NCI-H1436 treated with DMSO at 0.1 percent for 48 hours (cell line): ENCODE results near the gene RFPL2.
"Not testable (repeated sequence)": the region's sequence is repeated elsewhere in the genome, so short reads cannot be mapped to it uniquely, and the experiment has no call there.

ENCODE experiments used
- DNase-seq: peaks from one replicate; lab custom pipeline; 2025; lab: John Stamatoyannopoulos, UW

The RFPL2 gene

DNA sequence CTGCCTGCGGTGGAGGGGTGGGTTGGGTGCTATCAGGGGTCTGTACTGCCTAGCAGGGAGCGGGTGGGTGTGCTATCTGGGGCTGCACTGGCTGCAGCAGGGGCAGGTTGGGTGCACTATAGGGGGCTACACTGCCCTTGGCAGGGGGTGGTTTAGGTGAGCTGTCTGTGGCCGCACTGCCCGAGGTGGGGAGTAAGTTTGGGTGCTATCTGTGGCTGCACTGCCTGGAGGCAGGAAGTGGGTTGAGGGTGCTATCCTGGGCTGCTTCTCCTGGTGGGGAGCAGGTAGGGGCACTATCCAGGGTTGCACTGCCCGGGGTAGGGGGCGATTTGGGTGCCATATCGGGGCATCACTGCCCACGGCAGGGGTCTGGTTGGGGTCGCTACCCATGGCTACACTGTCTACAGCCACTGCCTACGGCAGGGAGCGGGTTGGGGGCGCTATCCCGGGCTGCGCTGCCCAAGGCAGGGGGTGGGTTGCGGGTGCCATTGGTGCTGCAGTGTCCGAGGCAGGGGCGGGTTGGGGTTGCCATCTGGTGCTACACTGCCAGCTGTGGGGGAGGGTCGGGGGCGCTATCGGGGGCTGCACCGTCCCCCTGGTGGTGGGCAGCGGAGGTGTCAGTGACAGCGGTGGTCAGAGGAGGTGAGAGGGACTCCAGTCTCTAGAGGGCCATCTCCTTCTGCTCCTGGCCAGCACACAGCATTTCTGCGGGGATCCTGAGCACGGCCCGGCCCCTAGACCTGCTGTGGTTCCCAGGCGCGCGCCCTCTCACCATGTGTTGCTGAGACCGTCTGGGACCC lies 1.3 kb upstream of the RFPL2 start:
- DNase-seq: no peak

DNA sequence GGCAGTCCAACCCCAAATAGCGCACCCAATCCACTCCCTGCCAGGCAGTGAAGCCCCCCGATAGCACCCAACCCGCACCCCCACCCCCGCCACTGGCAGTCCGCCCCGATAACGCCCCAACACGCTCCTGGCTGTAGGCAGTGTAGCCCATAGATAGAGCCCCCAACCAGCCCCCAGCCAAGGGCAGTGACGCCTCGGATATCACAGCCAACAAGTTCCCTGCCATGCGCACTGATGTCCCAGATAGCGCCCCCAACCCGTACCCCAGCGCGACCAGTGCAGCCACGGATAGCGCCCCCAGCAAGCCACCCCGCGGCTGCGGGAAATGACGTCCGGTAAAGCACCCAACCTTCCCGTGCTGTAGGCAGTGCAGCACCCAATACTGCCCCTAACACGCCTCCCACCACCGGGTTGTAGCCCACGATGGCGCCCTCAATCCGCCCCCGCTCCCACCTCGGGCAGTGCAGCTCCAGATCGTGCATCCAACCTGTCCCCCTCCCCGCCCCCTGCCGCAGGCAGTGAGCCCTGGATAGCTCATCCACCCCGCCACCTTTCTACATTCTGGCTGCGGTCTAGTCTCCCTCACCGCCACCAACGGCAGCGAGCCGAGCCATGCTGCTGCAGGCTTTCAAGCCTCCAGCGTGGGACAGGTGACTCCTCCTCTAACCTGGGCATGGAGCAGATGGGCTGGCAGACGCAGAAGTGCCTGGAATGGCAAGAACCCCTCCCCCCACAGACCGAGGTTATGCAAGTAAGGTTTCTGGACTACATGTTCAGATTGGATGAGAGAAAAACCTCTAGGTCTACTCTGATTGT lies 625 bp downstream of the RFPL2 start:
- no peak for DNase-seq

DNA sequence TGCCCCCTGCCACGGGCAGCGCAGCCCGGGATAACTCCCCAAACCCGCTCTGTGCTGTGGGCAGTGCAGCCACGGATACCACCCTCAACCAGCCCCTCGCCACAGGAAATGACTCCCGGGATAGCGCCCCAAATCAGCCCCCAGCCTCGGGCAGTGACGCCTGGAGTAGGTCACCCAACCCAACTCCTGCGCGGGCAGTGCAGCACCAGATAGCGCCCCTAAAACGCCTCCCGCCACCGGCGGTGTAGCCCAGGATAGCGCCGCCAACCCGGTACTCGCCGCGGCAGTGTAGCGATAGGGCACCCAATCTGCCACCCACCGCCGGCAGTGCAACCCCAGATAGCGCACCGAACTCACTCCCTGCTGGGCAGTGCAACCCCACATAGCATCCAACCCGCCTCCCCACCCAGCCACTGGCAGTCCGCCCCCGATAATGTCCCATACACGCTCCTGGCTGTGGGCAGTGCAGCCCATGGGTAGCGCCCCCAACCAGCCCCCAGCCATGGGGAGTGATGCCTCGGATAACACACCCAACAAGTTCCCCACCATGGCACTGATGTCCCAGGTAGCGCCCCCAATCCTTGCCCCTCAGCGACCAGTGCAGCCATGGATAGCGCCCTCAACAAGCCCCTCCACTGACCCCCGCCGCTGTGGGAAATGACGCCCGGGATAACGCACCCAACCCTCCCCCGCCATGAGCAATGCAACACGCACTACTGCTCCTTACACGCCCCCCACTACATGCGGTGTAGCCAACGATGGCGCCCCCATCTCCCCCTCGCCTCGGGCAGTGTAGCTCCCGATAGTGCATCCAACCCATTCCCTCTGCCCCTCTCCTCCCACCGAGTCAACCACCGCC lies 1.5 kb downstream of the RFPL2 start:
- no peak for DNase-seq

DNA sequence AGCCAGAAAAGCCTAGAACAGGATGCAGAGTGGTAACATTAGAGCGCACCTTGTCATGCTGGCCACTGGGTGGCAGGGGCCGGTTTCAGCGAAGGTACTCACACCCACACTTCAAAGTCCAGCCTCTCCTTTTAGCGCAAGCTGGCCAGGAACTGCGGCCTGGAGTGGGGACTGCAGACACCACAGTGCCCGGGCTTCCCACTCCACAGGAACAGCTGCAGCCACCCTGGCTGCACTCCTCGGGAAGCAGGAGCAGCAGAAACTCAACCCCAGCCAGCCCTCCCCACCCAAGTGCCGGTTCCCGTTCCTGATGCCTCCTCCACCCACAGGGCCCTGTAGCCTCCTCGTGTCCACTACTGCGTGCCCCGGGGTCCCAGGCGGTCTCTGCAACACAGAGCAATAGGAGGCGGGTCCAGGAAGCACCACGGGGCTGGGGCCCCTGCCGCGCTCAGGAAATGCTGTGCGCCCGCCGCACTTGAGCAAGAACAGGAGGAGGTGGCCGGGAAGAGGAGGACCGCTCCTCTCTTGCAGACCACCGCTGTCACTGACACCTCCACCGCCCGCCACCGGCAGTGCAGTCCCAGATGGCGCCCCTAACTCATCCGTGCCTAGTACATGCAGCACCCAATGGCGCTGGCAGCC lies 2.2 kb downstream of the RFPL2 start:
- DNase-seq: no peak

DNA sequence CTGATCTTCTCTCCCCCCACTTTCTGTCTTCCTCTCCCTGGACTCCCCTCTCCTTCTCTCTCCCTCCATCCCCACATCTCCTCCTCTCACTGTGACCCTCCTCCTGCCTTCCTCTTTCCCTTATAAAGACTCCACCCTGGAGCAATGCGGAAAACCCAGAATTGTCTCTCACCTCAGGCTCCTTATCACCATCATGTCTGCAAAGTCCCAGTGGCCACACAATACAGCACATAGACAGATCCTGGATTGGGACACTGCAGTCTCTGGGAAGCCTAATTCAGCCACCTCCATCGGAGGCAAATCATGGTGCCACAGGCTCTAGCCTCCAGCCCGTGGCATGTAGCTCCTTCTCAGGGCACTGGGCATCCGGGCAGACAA lies 2.7 kb downstream of the RFPL2 start:
- DNase-seq: no peak

DNA sequence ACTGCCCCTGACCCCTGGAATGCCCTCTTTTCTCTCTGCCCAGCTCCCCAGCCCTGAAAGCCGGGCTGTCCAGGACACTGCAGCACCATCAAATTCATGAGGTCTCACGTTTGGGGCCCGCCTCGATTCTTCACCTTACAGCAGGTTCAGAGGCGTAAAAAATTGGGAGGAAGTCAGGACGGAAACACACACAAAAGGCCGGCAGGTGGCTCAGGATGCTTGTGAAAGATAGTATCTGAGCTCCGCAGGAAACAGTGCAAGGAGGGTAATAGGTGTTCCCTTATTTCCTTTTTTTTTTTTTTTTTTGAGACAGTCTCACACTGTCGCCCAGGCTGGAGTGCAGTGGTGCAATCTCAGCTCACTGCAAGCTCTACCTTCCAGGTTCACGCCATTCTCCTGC lies 4.1 kb downstream of the RFPL2 start:
- DNase-seq: no peak

DNA sequence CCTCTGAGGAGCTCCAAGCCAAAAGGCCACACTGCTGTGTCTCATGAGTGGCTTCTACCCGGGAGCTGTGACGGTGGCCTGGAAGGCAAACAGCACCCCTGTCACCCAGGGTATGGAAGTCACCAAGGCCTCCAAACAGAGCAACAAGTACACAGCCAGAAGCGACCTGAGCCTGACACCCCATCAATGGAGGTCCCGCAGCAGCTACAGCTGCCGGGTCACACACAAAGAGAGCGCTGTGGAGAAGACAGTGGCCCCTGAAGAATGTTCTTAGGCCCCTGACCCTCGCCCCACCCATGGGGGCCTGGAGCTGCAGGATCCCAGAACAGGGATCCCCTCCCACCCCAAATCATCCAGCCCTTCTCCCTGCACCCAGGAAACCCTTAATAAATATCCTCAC lies 4.9 kb downstream of the RFPL2 start:
- no peak for DNase-seq

DNA sequence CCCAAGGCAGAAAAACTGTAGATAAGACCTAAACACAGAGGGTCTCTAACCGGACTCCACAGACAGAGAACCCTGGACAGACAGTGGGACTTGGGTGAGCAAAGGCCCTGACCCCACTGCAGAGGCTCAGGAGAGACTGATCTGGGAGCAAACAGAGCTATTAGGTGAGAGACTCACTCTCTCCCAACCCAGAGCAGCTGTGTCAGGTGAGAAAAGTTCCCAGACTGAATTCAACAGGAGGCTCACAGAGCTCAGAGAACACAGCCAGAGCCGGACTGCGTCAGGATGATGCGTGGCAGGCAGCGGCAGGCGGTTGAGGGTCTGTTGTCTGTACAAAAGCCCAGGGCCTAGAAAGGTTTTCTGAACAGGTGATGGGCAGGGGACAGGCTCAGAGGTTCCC lies 5.5 kb downstream of the RFPL2 start:
- no peak for DNase-seq

DNA sequence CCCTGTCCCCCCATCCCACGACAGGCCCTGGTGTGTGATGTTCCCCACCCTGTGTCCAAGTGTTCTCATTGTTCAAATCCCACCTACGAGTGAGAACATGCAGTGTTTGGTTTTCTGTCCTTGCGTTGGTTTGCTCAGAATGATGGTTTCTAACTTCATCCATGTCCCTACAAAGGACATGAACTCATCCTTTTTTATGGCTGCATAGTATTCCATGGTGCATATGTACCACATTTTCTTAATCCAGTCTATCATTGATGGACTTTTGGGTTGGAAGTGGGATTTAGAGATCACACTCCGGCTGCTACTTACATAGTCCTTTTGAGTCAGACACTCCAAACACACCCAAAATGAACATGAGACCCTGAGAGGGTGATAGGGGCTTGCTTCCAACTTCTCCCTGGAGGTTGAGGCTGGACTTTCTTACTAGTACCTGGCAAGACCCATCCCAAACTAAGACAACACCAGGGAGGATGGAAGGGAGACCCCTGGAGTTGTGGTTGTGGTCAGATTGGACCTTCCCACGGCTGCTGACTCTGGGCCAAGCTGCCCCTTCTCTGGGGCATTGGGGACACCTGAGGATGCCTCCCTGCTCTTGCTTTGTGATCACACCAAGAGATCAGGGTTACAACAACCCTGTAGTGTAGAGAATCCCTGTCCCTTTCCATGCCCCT lies 7.2 kb downstream of the RFPL2 start:
- DNase-seq: not testable (repeated sequence)

DNA sequence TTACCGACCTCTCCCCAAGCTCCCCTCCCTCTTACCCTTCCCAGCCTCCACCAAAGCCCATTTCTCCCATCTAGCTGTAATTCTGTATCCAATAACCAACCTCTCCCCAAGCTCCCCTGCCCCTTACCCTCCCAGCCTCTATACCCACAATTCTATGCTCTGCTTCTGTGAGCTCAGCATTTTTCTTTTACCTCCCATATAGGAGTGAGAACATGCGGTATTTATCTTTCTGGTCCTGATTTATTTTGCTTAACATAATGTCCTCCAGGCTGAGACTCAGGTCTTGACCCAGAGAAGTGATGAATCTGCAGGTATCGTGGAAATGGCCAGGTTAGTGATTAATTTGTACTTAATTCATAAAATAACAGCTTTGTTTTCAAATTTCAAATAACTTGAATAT lies 9.0 kb downstream of the RFPL2 start:
- DNase-seq: not testable (repeated sequence)

DNA sequence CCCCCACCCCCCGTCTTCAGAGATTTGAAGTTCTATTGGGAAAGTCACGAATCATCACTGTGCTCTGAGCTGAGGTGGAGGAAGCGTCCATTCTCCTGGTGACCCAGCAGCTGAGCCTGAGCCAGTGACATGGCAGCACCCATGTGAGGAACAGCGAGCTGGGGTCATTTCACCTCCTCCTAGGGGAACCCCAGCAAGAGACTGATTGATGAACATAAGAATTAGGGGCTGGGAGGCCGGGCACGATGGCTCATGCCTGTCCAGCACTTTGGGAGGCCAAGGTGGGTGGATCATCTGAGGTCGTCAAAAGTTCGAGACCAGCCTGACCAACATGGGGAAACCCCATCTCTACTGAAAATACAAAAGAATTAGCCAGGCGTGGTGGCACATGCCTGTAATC lies 11.5 kb downstream of the RFPL2 start:
- not testable (repeated sequence) for DNase-seq

DNA sequence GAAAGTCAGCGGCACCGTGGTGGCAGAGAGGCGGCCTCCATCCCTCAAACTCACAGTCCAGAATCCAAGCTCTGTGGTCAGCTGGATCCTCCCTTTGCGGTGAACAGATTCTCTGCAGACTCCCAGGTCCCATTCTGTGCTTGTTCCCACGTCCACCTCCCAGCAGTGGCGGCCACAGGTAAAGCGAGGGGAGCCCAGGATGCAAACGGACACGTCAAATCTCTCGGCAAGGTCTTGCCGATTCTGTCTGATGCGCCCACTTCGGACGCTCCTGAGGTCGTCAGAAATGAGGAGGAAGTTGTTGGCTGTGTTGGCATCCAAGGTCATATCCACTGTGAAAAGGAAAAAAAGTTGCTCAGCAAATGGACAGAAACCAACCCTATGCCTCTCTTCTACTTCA lies 13.9 kb downstream of the RFPL2 start:
- DNase-seq: not testable (repeated sequence)

DNA sequence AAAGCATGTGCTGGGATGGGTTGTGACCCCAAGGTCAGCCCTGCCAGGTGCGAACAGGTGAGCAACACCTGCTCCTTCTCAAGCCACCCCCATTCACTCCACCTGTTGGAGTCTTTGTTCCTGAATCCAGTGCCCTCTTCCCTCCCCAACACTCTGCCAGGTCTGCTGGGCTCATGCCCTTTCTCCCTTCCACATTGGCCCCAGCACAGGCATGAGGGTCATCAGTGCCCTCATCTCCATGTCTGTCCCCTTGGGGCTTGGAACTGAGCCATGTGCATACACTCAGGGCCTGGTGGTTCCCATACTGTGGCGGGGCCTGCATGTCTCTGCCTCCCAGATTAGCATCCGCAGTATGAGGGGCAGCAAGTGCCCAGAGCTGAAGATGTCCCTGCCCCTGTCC lies 19.1 kb downstream of the RFPL2 start:
- no peak for DNase-seq

DNA sequence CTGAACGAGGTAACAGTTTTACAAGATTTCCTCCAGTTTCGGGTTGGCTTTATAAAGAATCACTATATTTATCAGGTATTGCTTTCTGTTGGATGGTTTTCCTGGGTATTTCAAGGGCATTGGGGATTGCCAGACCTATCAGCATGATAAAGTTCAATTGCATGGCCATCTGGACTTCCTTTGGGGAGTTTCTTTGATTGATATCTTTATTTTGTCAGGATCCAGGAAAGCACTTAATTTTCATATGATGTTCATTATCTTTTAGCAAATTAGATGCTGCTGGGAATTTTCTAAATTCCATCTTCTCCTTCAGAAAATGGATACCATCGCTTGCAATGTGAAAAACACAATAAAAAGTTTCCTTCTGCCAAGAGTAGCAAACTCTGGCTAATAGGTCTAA lies 21.2 kb downstream of the RFPL2 start:
- DNase-seq: no peak

DNA sequence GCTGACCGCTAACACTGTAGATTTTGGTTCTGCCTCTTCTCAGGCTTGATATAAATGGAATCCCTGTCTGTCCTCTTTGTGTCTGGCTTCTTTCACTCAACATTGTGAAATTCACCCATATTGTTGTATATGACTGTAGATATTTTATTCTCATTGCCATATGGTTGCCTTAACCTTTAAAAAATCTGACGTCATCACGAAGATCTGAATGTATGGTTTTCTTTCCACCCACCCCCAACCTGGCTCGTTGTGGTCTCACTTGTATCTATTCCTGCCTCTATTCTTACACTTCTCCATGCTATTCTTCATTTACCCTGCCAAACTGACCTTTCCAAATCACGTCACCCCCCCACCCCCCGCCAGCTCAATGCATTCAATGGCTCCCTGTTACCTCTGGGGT lies 23.8 kb downstream of the RFPL2 start:
- no peak for DNase-seq

DNA sequence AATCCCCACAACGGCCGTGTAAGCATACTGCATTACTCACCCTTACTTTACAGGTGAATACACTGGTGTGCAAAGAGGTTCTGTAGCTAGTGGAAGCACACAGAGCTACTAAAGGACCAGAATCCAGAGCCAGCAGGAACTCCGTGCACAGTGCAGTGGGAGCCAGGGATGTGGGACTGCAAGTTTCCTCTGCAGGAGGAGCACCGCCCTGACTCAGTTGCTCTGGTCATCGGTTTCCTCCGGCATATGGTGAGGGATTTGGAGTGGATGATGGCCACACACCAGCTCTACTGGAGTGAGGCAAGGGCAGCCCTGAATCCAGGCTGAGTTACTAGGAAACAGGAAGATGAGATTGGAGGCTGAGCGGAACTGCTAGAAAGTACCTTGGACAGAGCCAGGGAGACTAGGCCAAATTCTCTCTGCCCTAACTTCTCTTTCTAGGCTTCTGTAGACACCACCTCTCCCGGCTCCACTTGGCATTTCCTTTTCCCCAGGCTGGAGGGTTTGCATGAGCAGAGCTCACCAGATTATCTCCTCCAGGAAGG lies 27.6 kb downstream of the RFPL2 start:
- no peak for DNase-seq

DNA sequence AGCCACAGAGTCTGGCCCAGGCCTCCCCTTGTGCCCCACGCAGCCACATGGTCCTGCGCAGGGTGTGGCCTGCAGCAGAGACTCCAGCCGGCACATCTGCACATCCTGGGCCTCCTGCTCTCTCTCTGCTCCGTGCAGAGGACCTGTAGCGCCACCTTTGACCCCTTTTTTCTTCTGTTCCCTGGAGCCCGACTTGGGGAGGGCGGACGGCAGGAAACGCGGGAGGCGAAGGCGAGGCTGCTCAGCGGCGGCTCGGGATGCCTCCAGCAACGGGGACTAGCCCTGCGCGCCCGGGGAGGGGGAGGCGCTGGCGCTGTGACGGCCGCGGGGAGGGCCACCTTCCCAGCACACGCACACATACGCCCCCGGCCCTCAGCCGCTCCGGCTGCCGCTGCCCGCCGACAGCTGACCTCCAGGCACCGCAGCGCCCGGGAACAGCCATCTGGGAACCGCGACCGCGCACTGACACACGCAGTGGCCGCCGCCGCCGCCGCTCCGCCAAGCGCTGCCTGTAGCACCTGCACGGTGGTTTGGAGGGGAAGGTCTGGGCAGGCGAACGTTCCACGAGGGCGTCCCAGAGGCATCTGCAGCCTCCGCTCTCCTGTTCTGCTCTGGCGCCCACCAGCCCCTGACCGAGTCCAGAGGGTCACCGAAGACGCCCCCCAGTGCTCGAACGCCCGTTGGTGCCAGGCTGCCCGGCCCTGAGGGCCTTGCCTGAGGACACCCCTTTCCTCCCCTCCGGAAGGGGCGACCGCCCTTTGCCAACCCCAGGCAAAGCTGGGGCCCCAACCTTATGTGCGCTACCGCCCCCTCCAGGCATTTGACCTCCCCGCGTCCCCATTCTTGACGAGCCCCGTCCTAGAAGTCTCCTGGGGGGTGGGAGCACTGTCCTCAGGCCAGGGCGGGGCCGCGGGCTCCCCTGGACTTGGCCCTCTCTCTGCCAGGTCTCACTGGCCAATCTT lies 28.9 kb downstream of the RFPL2 start:
- no peak for DNase-seq

DNA sequence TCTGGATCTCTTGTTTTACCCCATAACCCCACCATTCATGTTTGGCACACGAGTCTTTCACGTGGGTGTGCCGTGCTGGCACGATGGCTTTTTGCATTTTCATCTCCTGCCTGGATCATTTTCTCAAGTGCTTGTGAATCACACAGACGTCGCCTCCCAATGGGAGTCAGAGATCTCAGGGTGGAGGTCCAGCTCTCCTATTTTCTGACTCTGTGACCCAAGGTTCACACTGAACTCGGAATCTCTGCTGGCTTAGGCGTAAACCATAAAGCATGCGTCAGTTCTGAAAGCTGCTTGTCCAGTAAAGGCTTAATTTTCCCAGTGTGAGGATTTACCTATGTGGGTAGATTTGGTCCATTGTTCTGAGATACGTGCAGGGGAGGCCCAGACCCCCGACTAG lies 29.8 kb downstream of the RFPL2 start:
- DNase-seq: no peak

DNA sequence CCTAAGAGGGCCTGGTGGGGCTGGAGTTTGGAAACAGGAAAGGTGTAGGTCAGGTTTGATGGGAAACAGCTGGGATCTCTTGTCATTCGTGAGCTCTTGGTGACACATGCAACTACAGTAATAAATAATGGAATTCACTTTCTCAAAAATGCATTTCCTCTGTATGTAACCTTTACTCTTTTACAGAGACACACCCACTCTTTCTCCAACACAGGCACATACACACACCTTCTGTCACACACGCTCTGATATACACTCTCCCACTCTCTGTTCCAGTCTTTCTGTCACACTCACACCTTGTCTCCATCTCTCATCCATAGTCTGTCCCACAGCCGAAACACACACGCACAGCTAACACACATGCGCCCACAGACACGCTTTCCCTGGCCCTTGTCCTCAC lies 39.2 kb downstream of the RFPL2 start:
- no peak for DNase-seq
